IMR-90 (cell line): Measurements from ENCODE around the gene CLPSL2. TPM values are rescaled to one million over a fixed set of nuclear protein-coding genes. Genes with fewer than 3 reads are reported as not detected.

ENCODE experiments used
- ATAC-seq: fragments of 200-7000 bp; cut with Tn5 transposase; 2 replicates; pipeline ENCODE4 v1.9.1; 2020; ENCODE audit warnings: low read depth, mild to moderate bottlenecking, moderate library complexity
- BruUV-seq: library from RNA; stranded (reverse); fragments of 400-500 nt; replicated peaks from 2 replicates; lab custom pipeline; 2021; lab: Mats Ljungman, UMichigan
- CTCF ChIA-PET: fragments of 300-600 bp; formaldehyde crosslinking; extraction: SDS; loops from one replicate; lab custom pipeline; 2021; ENCODE audit warnings: antibody characterized with exemption; lab: Yijun Ruan, JAX
- POLR2A ChIA-PET: fragments of 300-600 bp; sonication (Branson Sonifier 250); formaldehyde crosslinking; loops from one replicate; lab custom pipeline; 2022; ENCODE audit warnings: antibody characterized with exemption; ENCODE audit not compliant: unreplicated experiment; lab: Charles Lee
- DNase-seq: peaks from one replicate; pipeline ENCODE4 v3.0.0; 2013
- H2AFZ ChIP-seq: replicated peaks from 2 replicates; pipeline ENCODE3; 2013; ENCODE audit warnings: low read length, mild to moderate bottlenecking; ENCODE audit not compliant: poor library complexity
- H2AK5ac ChIP-seq: 2 replicates; pipeline ENCODE4 v1.6.1; 2013; ENCODE audit warnings: low read depth, low read length, inconsistent platforms
- H2AK9ac ChIP-seq: replicated peaks from 2 replicates; pipeline ENCODE3; 2013; ENCODE audit warnings: mild to moderate bottlenecking, low read depth, low read length, moderate library complexity; ENCODE audit not compliant: poor library complexity
- H2BK120ac ChIP-seq: 2 replicates; pipeline ENCODE4 v1.6.1; 2013; ENCODE audit warnings: low read depth, low read length, inconsistent platforms
- H2BK15ac ChIP-seq: 3 replicates; pipeline ENCODE4 v1.6.1; 2013; ENCODE audit warnings: low read depth, low read length, inconsistent platforms
- H2BK20ac ChIP-seq: 2 replicates; pipeline ENCODE4 v1.6.1; 2013; ENCODE audit warnings: low read depth, mild to moderate bottlenecking, inconsistent platforms, low read length, moderate library complexity
- H2BK5ac ChIP-seq: 2 replicates; pipeline ENCODE4 v1.6.1; 2013; ENCODE audit warnings: mild to moderate bottlenecking, low read depth, low read length, inconsistent platforms; ENCODE audit not compliant: poor library complexity, severe bottlenecking
- H3K14ac ChIP-seq: replicated peaks from 2 replicates; pipeline ENCODE4 v1.6.1; 2013; ENCODE audit warnings: low read depth, low read length, inconsistent platforms
- H3K18ac ChIP-seq: 2 replicates; pipeline ENCODE4 v1.6.1; 2013; ENCODE audit warnings: low read depth, low read length, control low read depth
- H3K23ac ChIP-seq: 2 replicates; pipeline ENCODE4 v1.6.1; 2013; ENCODE audit warnings: low read depth, low read length, inconsistent platforms
- H3K27ac ChIP-seq: 2 replicates; pipeline ENCODE4 v1.5.1; 2013; ENCODE audit warnings: mild to moderate bottlenecking, control low read depth, low read length; ENCODE audit not compliant: insufficient read depth
- H3K27me3 ChIP-seq: 2 replicates; pipeline ENCODE4 v1.6.1; 2013; ENCODE audit warnings: low read length; ENCODE audit not compliant: control insufficient read depth, insufficient read depth
- H3K36me3 ChIP-seq: 2 replicates; pipeline ENCODE4 v1.6.1; 2013; ENCODE audit warnings: low read length, mixed read lengths; ENCODE audit not compliant: control insufficient read depth, insufficient read depth
- H3K4ac ChIP-seq: 2 replicates; pipeline ENCODE4 v1.6.1; 2013; ENCODE audit warnings: low read depth, low read length, inconsistent platforms
- H3K4me1 ChIP-seq: 2 replicates; pipeline ENCODE4 v1.6.1; 2013; ENCODE audit warnings: low read length, mixed read lengths; ENCODE audit not compliant: control insufficient read depth, insufficient read depth
- H3K4me2 ChIP-seq: 2 replicates; pipeline ENCODE4 v1.6.1; 2013; ENCODE audit warnings: low read depth, mild to moderate bottlenecking, control low read depth, low read length, moderate library complexity
- H3K4me3 ChIP-seq: 2 replicates; pipeline ENCODE4 v1.5.1; 2013; ENCODE audit warnings: low read depth, mild to moderate bottlenecking, control low read depth, low read length, moderate library complexity; ENCODE audit not compliant: insufficient read depth
- H3K56ac ChIP-seq: 2 replicates; pipeline ENCODE4 v1.6.1; 2013; ENCODE audit warnings: low read length, inconsistent platforms; ENCODE audit not compliant: insufficient read depth; ENCODE audit errors: extremely low read depth
- H3K79me1 ChIP-seq, 2 experiments: 2 replicates each; pipeline ENCODE4 v1.6.1; 2013; ENCODE audit warnings: low read length in 2 of 2, inconsistent platforms in 1 of 2, low read depth in 1 of 2
- H3K9ac ChIP-seq: 2 replicates; pipeline ENCODE4 v1.6.1; 2013; ENCODE audit warnings: low read depth, low read length, control low read depth
- H3K9me1 ChIP-seq: 2 replicates; pipeline ENCODE4 v1.6.1; 2013; ENCODE audit warnings: low read length, inconsistent platforms; ENCODE audit not compliant: insufficient read depth
- H3K9me3 ChIP-seq: 2 replicates; pipeline ENCODE4 v1.6.1; 2013; ENCODE audit warnings: low read length; ENCODE audit not compliant: control insufficient read depth, insufficient read depth
- H4K20me1 ChIP-seq: 2 replicates; pipeline ENCODE4 v1.6.1; 2013; ENCODE audit warnings: low read length, inconsistent platforms; ENCODE audit not compliant: insufficient read depth
- H4K5ac ChIP-seq: 2 replicates; pipeline ENCODE4 v1.6.1; 2013; ENCODE audit warnings: mild to moderate bottlenecking, low read depth, low read length, control low read depth
- H4K8ac ChIP-seq, 2 experiments: 2 replicates each; pipeline ENCODE4 v1.6.1; 2013; ENCODE audit warnings: low read depth in 2 of 2, low read length in 2 of 2, control low read depth in 1 of 2, inconsistent platforms in 1 of 2
- H4K91ac ChIP-seq: 2 replicates; pipeline ENCODE4 v1.6.1; 2013; ENCODE audit warnings: low read depth, low read length, inconsistent platforms; ENCODE audit not compliant: insufficient read depth
- SMC3 ChIP-seq: fragments of 150-350 bp; IDR thresholded peaks from 2 replicates; pipeline ENCODE4 v1.6.1; 2016; ENCODE audit warnings: low read depth, mild to moderate bottlenecking, antibody characterized with exemption, low read length, moderate library complexity
- WGBS, 2 experiments: methylation state at CpG; one replicate each; pipeline versions ENCODE4 v1.1.5 to v1.1.7; 2013; ENCODE audit warnings: missing lambda C conversion rate in 2 of 2; ENCODE audit not compliant: insufficient read length in 1 of 2; ENCODE audit errors: extremely low coverage in 2 of 2; 5-methylcytosine and 5-hydroxymethylcytosine counted together
- dilution Hi-C: fragments of 300-500 bp; cut with HindIII; formaldehyde crosslinking; loops from one replicate; pipeline ENCODE4 v1.14.3; 2018; ENCODE audit warnings: low sequenced_read_pairs; ENCODE audit not compliant: unreplicated experiment
- in situ Hi-C: fragments of 300-500 bp; cut with MboI; formaldehyde crosslinking; loops from 3 replicates; pipeline ENCODE4 v1.14.3; 2019; ENCODE audit warnings: low sequenced_read_pairs, inconsistent platforms, mixed read lengths
- intact Hi-C: fragments of 100-400 bp; cut with micrococcal nuclease; formaldehyde crosslinking; loops from 2 replicates; pipeline ENCODE4 v1.10.0; 2022
- polyA plus RNA-seq, 3 experiments: library from polyadenylated mRNA; depleted of rRNA; stranded (reverse); fragments of >200 nt; gene quantifications; 2 replicates each; pipeline ENCODE4 v1.2.3, GENCODE V29; 2012; ENCODE audit warnings: low replicate concordance in 1 of 3
- total RNA-seq: library from RNA; depleted of rRNA; stranded (reverse); fragments of >200 nt; gene quantifications from 2 replicates; pipeline ENCODE4 v1.2.3, GENCODE V29; 2012
- TF ChIP-seq, protein P1 (sequence below): conservative IDR thresholded peaks from 2 replicates; pipeline ENCODE4 v1.5.1; 2012; ENCODE audit warnings: mild to moderate bottlenecking, low read depth, low read length, improper control_type of control experiment

Gene CLPSL2
- total and polyA plus RNA-seq, 2 of the 4 experiments (the other 2 are of a cell fraction): not detected

DNA sequence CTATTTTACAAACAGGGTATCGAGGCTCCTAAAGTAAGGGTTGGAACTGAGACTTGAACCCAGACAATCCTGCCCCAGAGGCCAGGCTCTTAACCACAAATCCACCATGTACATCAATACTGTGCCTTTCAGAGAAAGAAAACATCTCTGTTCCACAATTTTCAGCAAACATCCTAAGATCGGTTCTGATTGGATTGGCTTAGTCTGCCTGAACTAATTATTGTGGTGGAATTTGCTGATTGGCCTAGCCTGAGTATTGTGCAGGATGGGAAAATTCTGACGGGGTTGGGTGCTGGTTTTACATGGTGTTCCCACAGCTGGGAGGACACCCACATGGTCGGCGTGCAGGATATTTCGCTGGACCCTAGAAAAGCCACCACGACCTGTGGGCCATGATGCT lies 4.3 kb downstream of the CLPSL2 start, which contains the start of gene CLPSL1:
CLPSL1 (plus strand) TSS at position 301 of the 400 bp plus-strand sequence; CDS start at position 393, 92 bp downstream.
- 20% methylated on average over 1 of the region's 7 CpGs; no CpG with 5 or more reads in 1 of the 2 experiments for WGBS, 2 experiments
- H2BK20ac ChIP-seq: no peak within 1 kb of the TSS
- no peaks in the 10 kb centered on the region for H3K4me1 ChIP-seq
- no peak for DNase-seq
- no peaks in the 10 kb centered on the region for H3K36me3 ChIP-seq
- no peak for ATAC-seq
- H4K8ac ChIP-seq: no peak within 1 kb of the TSS
- no peaks in the 10 kb centered on the region for H3K9me3 ChIP-seq
- no peak within 1 kb of the TSS for H2BK5ac ChIP-seq
- dilution Hi-C loops (no loop called here), intact Hi-C loops (no loop called here), in situ Hi-C loops (no loop called here)
- no peaks in the 10 kb centered on the region for H3K79me1 ChIP-seq
- H3K4ac ChIP-seq: no peak within 1 kb of the TSS
- H2AK5ac ChIP-seq: no peak within 1 kb of the TSS
- no peak within 1 kb of the TSS for H3K27ac ChIP-seq
- TF ChIP-seq SMC3: no peak
- TF ChIP-seq, protein P1, sequence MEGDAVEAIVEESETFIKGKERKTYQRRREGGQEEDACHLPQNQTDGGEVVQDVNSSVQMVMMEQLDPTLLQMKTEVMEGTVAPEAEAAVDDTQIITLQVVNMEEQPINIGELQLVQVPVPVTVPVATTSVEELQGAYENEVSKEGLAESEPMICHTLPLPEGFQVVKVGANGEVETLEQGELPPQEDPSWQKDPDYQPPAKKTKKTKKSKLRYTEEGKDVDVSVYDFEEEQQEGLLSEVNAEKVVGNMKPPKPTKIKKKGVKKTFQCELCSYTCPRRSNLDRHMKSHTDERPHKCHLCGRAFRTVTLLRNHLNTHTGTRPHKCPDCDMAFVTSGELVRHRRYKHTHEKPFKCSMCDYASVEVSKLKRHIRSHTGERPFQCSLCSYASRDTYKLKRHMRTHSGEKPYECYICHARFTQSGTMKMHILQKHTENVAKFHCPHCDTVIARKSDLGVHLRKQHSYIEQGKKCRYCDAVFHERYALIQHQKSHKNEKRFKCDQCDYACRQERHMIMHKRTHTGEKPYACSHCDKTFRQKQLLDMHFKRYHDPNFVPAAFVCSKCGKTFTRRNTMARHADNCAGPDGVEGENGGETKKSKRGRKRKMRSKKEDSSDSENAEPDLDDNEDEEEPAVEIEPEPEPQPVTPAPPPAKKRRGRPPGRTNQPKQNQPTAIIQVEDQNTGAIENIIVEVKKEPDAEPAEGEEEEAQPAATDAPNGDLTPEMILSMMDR: no peak
- no peak within 1 kb of the TSS for H3K56ac ChIP-seq
- no peak within 1 kb of the TSS for H2BK120ac ChIP-seq
- no peaks in the 10 kb centered on the region; the same call in 1 of the 2 replicates for H4K20me1 ChIP-seq
- H3K4me3 ChIP-seq: no peak within 1 kb of the TSS
- BruUV-seq: no TSS peak
- H3K27me3 ChIP-seq: peaks cover 38% of the 10 kb centered on the region
- no peaks in the 10 kb centered on the region; the same call in 1 of the 2 replicates for H3K9me1 ChIP-seq
- no peak within 1 kb of the TSS for H3K14ac ChIP-seq
- no peak within 1 kb of the TSS for H2AFZ ChIP-seq
- H3K23ac ChIP-seq: no peak within 1 kb of the TSS
- no peak within 1 kb of the TSS for H4K91ac ChIP-seq
- H2BK15ac ChIP-seq: no peak within 1 kb of the TSS
- POLR2A ChIA-PET: no interaction called here
- no peak within 1 kb of the TSS for H3K4me2 ChIP-seq
- CTCF ChIA-PET: no interaction called here
- no peak within 1 kb of the TSS for H3K18ac ChIP-seq
- no peak within 1 kb of the TSS for H3K9ac ChIP-seq
- no peak within 1 kb of the TSS for H2AK9ac ChIP-seq
- H4K5ac ChIP-seq: no peak within 1 kb of the TSS
